Osteocyte (in vitro differentiated cells): ENCODE measurements around the gene BBC3. TPM values are rescaled to one million over a fixed set of nuclear protein-coding genes. Genes with fewer than 3 reads are reported as not detected.
A peak's percentile ranks its signal among the peaks of the same experiment; 100 is the strongest.

Source experiments
- DNase-seq: peaks from one replicate; pipeline ENCODE4 v3.0.0; 2021; ENCODE audit warnings: mixed read lengths; ENCODE audit not compliant: unreplicated experiment; ENCODE audit errors: extremely low spot score
- H3K27ac Mint-ChIP-seq: one replicate; pipeline ENCODE4 v1.8.0; 2021; ENCODE audit warnings: mild to moderate bottlenecking, mixed read lengths; ENCODE audit not compliant: unreplicated experiment
- H3K27me3 Mint-ChIP-seq: one replicate; pipeline ENCODE4 v1.8.0; 2021; ENCODE audit warnings: mixed read lengths; ENCODE audit not compliant: unreplicated experiment
- H3K36me3 Mint-ChIP-seq: one replicate; pipeline ENCODE4 v1.8.0; 2021; ENCODE audit warnings: mixed read lengths; ENCODE audit not compliant: unreplicated experiment
- H3K4me1 Mint-ChIP-seq: one replicate; pipeline ENCODE4 v1.8.0; 2021; ENCODE audit warnings: mixed read lengths; ENCODE audit not compliant: unreplicated experiment
- H3K4me3 Mint-ChIP-seq: one replicate; pipeline ENCODE4 v1.8.0; 2021; ENCODE audit warnings: mild to moderate bottlenecking, moderate library complexity, mixed read lengths; ENCODE audit not compliant: unreplicated experiment
- H3K9me3 Mint-ChIP-seq: one replicate; pipeline ENCODE4 v1.8.0; 2021; ENCODE audit warnings: mixed read lengths; ENCODE audit not compliant: unreplicated experiment
- total RNA-seq: library from RNA; stranded (reverse); gene quantifications from 2 replicates; pipeline ENCODE4 v1.2.1, GENCODE V29; 2021
- TF ChIP-seq, protein P1 (sequence below): fragments of 200-600 bp; sonication (generic); IDR thresholded peaks from 2 replicates; pipeline ENCODE4 v1.5.0; 2021; ENCODE audit warnings: antibody characterized with exemption, mild to moderate bottlenecking, moderate library complexity

The BBC3 gene
- total RNA-seq, 1 donor from 2014 or later, result 34.3 TPM

DNA sequence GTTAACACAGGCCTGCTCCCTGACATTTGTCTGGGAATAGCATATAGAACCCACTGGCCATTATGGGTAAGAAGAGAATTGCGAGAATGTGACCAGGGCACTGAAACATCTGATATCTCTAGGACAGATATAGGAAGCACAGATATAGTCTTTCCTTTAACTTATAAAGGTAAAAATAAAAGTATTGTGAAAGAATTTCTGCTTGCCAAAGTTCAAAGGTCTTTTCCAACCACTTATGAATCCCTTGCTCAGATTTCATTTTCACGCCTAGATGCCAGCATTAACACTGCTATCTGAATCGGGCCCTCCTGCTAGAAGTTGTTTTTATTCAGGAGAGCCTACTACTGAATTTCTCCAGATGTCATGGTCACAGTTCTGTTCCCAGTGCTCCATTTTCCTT, 27.7 kb downstream of the BBC3 start:
- H3K27ac Mint-ChIP-seq, result no peak overlapping the region
- TF ChIP-seq, protein P1, sequence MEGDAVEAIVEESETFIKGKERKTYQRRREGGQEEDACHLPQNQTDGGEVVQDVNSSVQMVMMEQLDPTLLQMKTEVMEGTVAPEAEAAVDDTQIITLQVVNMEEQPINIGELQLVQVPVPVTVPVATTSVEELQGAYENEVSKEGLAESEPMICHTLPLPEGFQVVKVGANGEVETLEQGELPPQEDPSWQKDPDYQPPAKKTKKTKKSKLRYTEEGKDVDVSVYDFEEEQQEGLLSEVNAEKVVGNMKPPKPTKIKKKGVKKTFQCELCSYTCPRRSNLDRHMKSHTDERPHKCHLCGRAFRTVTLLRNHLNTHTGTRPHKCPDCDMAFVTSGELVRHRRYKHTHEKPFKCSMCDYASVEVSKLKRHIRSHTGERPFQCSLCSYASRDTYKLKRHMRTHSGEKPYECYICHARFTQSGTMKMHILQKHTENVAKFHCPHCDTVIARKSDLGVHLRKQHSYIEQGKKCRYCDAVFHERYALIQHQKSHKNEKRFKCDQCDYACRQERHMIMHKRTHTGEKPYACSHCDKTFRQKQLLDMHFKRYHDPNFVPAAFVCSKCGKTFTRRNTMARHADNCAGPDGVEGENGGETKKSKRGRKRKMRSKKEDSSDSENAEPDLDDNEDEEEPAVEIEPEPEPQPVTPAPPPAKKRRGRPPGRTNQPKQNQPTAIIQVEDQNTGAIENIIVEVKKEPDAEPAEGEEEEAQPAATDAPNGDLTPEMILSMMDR, result no peak
- no peak overlapping the region for H3K4me3 Mint-ChIP-seq
- no peaks in the 10 kb centered on the region for H3K27me3 Mint-ChIP-seq
- H3K36me3 Mint-ChIP-seq, result peaks cover 28% of the 10 kb centered on the region
- H3K4me1 Mint-ChIP-seq, result no peaks in the 10 kb centered on the region
- H3K9me3 Mint-ChIP-seq, result no peaks in the 10 kb centered on the region
- DNase-seq, result no peak

DNA sequence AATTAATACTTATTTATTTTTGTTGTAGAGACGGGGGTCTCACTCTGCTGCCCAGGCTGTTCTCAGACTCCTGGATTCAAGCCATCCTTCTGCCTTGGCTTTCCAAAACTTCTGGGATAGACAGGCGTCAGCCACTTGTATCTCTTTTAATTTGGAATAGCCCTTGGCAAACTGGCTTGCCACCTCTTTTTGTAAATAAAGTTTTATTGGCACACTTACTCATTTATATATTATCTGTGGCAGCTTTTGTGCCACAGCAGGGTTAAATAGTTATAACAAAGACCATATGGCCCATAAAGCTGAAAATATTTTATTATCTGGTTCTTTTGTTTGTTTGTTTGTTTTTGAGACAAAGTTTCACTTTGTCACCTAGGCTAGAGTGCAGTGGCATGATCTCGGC, 30.5 kb downstream of the BBC3 start:
- no peak for DNase-seq
- H3K4me3 Mint-ChIP-seq, result no peak overlapping the region

DNA sequence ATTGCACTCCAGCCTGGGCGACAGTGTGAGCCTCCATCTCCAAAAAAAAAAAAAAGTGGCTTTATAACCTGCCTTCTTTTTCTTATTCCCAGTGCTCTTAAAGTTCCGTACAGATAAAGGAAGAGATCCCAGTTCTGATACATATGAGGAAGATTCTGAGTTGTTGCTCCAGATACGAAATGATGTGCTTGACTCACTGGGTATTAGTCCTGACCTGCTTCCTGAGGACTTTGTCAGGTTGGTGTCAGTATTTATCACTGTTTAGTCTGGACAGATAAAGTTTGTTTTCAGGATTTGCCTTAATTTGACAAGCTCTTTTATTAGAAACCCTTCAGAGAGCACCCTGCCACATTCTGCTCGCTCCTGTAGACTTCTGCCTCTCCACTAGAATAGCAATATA, 33.9 kb downstream of the BBC3 start:
- Mint-ChIP-seq H3K4me3 (no peak overlapping the region), H3K36me3 (peaks cover 27% of the 10 kb centered on the region), H3K27ac (no peak overlapping the region), H3K9me3 (no peaks in the 10 kb centered on the region), H3K27me3 (no peaks in the 10 kb centered on the region), H3K4me1 (no peaks in the 10 kb centered on the region)
- TF ChIP-seq, protein P1, result no peak
- no peak for DNase-seq

More for the DNA sequence above, 30.5 kb downstream of the BBC3 start:
- H3K27me3 Mint-ChIP-seq, result no peaks in the 10 kb centered on the region
- peaks cover 25% of the 10 kb centered on the region for H3K36me3 Mint-ChIP-seq
- H3K9me3 Mint-ChIP-seq, result no peaks in the 10 kb centered on the region
- H3K4me1 Mint-ChIP-seq, result no peaks in the 10 kb centered on the region
- TF ChIP-seq, protein P1, result no peak
- no peak overlapping the region for H3K27ac Mint-ChIP-seq

DNA sequence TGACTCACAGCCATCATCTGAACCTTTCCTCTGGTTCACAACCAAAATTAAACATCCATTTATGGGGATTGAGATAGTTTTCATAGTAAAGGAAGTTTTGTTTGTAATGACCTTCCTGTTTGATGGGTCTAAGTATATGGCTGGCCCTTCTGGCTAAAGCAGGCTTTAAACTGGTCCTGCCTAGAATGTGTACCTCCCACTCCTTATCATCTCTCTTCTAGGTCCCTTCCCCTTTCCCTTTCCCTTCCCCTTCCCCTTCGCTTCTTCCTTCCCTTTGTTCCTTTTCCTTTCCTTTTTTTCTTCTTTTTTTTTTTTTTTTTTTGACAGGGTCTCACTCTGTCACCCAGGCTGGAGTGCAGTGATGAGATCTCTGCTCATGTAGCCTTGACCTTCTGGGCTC, 35.6 kb downstream of the BBC3 start:
- no peak for DNase-seq
- no peaks in the 10 kb centered on the region for H3K9me3 Mint-ChIP-seq
- H3K36me3 Mint-ChIP-seq, result peaks cover 22% of the 10 kb centered on the region

DNA sequence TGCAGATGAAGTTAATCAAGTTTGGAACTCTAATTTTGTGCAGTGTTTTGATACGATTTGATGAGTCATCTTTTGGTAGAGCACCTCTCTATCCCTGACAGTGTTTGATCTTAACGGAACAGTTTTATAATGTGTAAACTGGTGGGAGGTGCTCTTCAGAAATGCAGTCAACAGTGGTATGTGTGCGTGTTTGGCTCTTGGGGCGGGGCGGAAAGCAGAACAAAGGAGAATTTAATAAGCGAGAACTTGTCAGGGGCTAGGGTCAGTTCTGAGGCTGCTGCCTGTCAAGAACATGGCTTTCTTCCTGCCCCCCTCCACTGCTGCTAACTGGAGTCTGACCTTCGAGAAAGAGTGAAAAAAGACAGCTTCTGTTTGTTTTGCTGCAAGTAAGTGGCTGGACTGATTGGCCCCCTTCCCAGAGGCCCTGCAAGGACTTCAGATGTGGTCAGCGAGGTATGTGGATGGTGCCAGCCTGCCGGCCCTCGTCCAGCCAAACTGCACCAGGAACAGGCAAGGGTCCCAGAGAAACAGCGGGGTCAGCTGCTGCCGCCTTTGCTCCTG, 40.8 kb downstream of the BBC3 start:
- TF ChIP-seq, protein P1, result no peak
- H3K4me3 Mint-ChIP-seq, result no peak overlapping the region
- H3K27me3 Mint-ChIP-seq, result no peaks in the 10 kb centered on the region

More for the DNA sequence above, 35.6 kb downstream of the BBC3 start:
- Mint-ChIP-seq H3K4me1 (peaks cover 11% of the 10 kb centered on the region), H3K27ac (no peak overlapping the region), H3K4me3 (no peak overlapping the region), H3K27me3 (no peaks in the 10 kb centered on the region)
- TF ChIP-seq, protein P1, result no peak

More for the DNA sequence above, 40.8 kb downstream of the BBC3 start:
- H3K4me1 Mint-ChIP-seq, result peaks cover 29% of the 10 kb centered on the region
- DNase-seq, result peak; percentile 85
- peak overlapping the region; percentile 71 for H3K27ac Mint-ChIP-seq
- H3K36me3 Mint-ChIP-seq, result peaks cover 9% of the 10 kb centered on the region
- no peaks in the 10 kb centered on the region for H3K9me3 Mint-ChIP-seq
